MG63 (cell line): Measurements from ENCODE around the gene ATAD3B. TPM values are rescaled to one million over a fixed set of nuclear protein-coding genes. Genes with fewer than 3 reads are reported as not detected.
"Not testable (repeated sequence)": the region's sequence is repeated elsewhere in the genome, so short reads cannot be mapped to it uniquely, and the experiment has no call there.

Source experiments
- DNase-seq: peaks from one replicate; pipeline ENCODE4 v3.0.0-alpha.2; 2020
- H3K27me3 ChIP-seq: fragments of 250-450 bp; sonication (Bioruptor Pico); 2 replicates; pipeline ENCODE4 v1.5.1; 2020; ENCODE audit warnings: mild to moderate bottlenecking, moderate library complexity
- H3K36me3 ChIP-seq: fragments of 250-450 bp; sonication (Bioruptor Pico); 2 replicates; pipeline ENCODE4 v1.5.1; 2020; ENCODE audit warnings: mild to moderate bottlenecking, moderate library complexity
- H3K4me3 ChIP-seq: fragments of 250-450 bp; sonication (Bioruptor Pico); 2 replicates; pipeline ENCODE4 v1.5.1; 2020; ENCODE audit warnings: mild to moderate bottlenecking, moderate library complexity
- H3K9me3 ChIP-seq: fragments of 250-450 bp; sonication (Bioruptor Pico); 2 replicates; pipeline ENCODE4 v1.5.1; 2020; ENCODE audit warnings: mild to moderate bottlenecking, moderate library complexity
- total RNA-seq: library from RNA; depleted of rRNA; stranded (reverse); fragments of >200 nt; shearing (Covaris generic); gene quantifications from 2 replicates; pipeline ENCODE4 v1.2.3, GENCODE V29; 2014; ENCODE audit warnings: low replicate concordance

The ATAD3B gene
- total RNA-seq, 1 experiment from 2014 or later: 36.6 TPM

DNA sequence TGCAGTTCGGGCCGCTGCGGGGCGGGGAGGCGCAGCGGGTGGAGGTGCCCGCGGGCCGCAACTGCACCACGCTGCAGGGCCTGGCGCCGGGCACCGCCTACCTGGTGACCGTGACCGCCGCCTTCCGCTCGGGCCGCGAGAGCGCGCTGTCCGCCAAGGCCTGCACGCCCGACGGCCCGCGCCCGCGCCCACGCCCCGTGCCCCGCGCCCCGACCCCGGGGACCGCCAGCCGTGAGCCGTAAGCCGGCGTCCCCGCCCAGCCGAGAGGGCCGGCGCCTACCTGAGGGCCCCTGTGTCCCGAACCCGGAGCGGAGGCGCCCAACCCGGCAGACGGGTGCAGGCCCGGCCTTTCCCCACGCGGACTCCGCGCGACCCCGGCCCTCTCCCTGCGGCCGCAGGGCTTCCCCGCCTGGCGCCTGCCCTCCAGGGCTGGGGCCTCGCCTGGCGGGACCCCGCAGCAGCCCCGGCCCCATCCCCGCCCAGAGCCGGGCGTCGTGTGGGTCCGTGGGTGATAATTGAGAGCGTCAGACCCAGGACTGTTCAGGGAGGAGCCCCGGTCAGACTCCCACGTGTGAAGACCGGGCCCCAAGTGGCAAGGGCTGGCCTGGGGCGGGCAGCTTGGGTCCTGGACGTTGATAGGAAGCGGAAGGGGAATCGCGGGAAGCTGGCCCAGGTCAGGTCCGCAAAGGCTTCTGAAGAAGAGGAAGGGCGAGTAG is 31.9 kb upstream of the ATAD3B start:
- H3K36me3 ChIP-seq: no peaks in the 10 kb centered on the region
- no peaks in the 10 kb centered on the region for H3K27me3 ChIP-seq
- no peaks in the 10 kb centered on the region for H3K9me3 ChIP-seq
- no peak overlapping the region for H3K4me3 ChIP-seq
- no peak for DNase-seq

- H3K27me3 ChIP-seq: no peaks in the 10 kb centered on the region
- no peaks in the 10 kb centered on the region for H3K9me3 ChIP-seq
- H3K36me3 ChIP-seq: no peaks in the 10 kb centered on the region
- no peak for DNase-seq
- no peak overlapping the region for H3K4me3 ChIP-seq
Measured at GRCh38 chr1:1440262-1441001, 31.1 kb upstream of the ATAD3B start.

DNA sequence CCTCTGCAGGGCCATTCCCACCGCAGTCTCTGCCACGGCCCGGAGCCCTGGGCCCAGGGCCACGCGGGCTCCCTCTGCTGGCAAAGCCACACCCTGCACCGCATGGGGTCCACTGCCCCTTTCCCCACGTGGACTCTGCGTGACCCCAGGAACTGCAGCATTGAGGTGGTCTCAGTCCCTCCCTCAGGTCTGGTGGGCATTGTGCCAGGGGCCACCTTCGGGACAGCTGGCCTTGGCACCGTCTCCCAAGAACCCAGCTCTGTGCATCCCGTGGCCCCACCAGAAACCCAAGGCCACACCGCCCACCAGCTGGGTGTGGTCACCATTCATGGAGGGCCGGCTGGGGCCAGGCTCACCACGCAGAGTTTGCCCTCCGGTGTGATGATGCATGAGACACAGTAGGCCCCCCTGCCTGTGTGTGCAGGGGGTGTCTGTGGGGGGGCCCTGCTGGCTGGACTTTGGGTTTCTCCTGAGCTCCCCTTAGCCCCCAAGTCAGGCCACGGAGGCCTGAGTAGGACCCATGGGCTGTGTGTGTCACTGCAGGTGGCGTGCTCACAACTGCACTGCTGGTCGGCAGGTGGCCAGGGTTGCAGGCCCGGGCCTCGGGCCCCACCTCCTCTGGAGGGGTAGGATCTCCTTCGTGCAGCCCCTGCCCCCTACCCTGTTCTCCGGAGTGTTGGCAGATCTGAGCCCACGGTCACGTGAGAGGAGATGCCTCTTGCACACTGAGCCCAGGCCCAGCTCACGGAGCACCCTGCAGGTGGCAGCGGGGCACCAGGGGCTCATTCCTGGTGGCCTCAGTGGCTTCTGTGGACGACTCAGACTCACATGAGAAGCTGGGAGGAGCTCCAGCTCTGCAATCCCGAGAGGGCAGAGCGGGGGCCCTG is 30.3 kb upstream of the ATAD3B start:
- DNase-seq: peak; percentile 44
- Histone ChIP-seq H3K36me3 (no peaks in the 10 kb centered on the region), H3K27me3 (no peaks in the 10 kb centered on the region), H3K9me3 (no peaks in the 10 kb centered on the region), H3K4me3 (no peak overlapping the region)

GRCh38 chr1:1442069-1442770 is 29.3 kb upstream of the ATAD3B start:
- Histone ChIP-seq H3K4me3 (no peak overlapping the region), H3K36me3 (no peaks in the 10 kb centered on the region), H3K27me3 (no peaks in the 10 kb centered on the region), H3K9me3 (no peaks in the 10 kb centered on the region)
- DNase-seq: no peak

GRCh38 chr1:1446631-1447030 is 24.9 kb upstream of the ATAD3B start:
- not testable (repeated sequence) for H3K27me3 ChIP-seq, DNase-seq, H3K36me3 ChIP-seq, H3K9me3 ChIP-seq, H3K4me3 ChIP-seq

DNA sequence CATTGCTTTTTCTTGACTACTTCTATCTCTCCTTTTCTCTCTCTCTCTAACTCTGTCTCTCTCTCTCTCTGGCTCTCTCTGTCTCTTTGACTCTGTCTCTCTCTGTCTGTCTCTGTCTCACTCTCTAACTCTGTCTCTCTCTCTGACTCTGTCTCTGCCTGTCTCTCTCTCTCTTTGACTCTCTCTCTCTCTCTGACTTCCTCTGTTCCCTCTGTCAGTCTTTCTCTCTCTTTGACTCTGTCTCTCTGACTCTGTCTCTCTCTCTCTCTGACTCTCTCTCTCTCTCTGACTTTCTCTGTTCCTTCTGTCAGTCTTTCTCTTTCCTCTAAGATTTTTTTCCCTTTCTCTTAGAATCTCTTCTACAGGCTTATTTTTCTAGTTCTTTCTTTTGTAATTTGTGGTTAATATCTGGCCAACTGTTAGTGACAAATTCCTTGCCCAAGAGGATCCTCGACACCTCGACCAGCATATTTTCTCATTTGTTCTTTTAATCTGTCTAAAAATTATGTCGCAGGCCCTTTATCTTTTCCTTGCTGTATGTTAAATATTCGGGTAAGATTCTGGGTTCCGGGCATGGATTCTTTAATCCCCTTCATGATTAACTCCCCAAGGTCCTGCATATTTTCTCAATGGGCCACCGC is 22.3 kb upstream of the ATAD3B start, which contains the start of gene ATAD3C:
ATAD3C (plus strand) TSS at position 591 of the 641 bp plus-strand sequence. CDS start 995 bp downstream, outside the sequence.
- no peak for DNase-seq
- no peaks in the 10 kb centered on the region for H3K9me3 ChIP-seq
- H3K4me3 ChIP-seq: no peak within 1 kb of the TSS
- no peaks in the 10 kb centered on the region for H3K36me3 ChIP-seq
- no peaks in the 10 kb centered on the region for H3K27me3 ChIP-seq

- not testable (repeated sequence) for H3K9me3 ChIP-seq, H3K36me3 ChIP-seq, H3K27me3 ChIP-seq, H3K4me3 ChIP-seq, DNase-seq
Measured at GRCh38 chr1:1450616-1451015, 20.9 kb upstream of the ATAD3B start.

DNA sequence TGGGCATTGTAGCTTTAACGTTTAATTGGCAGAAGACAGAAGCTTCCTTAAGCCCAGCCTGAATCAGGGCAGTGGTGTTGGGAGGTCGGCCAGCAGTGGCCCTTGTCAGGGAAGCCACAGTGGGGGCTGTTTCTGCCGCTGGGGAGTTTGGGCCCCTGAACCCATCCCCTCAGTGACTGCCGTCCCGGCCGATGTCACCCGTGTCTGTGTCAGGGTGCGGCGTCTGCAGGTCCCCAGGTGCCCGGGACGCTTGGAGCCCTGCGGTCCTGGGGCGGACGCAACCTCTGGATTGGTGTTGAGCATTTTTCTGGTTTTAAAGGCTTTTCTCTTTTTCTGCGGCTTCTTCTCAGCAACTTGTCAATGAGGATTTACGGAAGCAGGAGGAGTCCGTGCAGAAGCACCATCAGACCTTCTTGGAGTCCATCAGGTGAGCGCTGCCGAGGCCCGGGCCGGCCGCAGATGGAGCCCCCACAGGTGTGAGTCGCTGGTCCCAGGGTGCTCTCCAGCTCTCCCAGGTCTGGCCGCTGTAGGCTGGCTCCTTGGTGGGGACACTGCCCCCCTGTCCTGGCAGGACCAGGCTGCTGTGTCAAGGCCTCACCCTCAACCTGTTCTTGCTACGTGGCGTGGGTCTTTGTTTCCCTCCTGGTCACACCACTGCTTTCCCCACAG is 19.7 kb upstream of the ATAD3B start:
- H3K9me3 ChIP-seq: no peaks in the 10 kb centered on the region
- no peaks in the 10 kb centered on the region for H3K36me3 ChIP-seq
- DNase-seq: no peak
- no peak overlapping the region for H3K4me3 ChIP-seq
- H3K27me3 ChIP-seq: no peaks in the 10 kb centered on the region

DNA sequence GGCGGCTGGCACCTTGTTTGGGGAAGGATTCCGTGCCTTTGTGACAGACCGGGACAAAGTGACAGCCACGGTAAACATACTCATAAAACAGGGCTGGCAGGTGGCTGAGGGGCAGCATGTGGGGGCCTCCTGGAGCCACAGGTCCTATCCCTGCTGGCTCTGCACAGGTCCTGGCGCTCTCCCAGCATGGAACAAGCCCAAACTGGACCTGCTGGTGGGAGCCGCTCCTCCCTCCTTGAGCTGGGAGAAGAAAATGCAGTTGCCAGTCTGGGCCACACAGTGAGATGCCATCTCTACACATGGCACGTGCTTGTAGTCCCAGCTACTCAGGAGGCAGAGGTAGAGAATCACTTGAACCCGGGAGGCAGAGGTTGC is 19.2 kb upstream of the ATAD3B start:
- H3K27me3 ChIP-seq, DNase-seq, H3K4me3 ChIP-seq, H3K9me3 ChIP-seq, H3K36me3 ChIP-seq: not testable (repeated sequence)

GRCh38 chr1:1452882-1453281 is 18.7 kb upstream of the ATAD3B start:
- no peak overlapping the region for H3K4me3 ChIP-seq
- DNase-seq: no peak
- no peaks in the 10 kb centered on the region for H3K9me3 ChIP-seq
- no peaks in the 10 kb centered on the region for H3K27me3 ChIP-seq
- H3K36me3 ChIP-seq: no peaks in the 10 kb centered on the region

- not testable (repeated sequence) for H3K27me3 ChIP-seq, H3K36me3 ChIP-seq, DNase-seq, H3K9me3 ChIP-seq, H3K4me3 ChIP-seq
Measured at GRCh38 chr1:1454286-1455056, 17.1 kb upstream of the ATAD3B start.

- no peak for DNase-seq
- no peaks in the 10 kb centered on the region for H3K9me3 ChIP-seq
- no peaks in the 10 kb centered on the region for H3K27me3 ChIP-seq
- H3K36me3 ChIP-seq: no peaks in the 10 kb centered on the region
- no peak overlapping the region for H3K4me3 ChIP-seq
Measured at GRCh38 chr1:1455366-1455884, 16.1 kb upstream of the ATAD3B start.

DNA sequence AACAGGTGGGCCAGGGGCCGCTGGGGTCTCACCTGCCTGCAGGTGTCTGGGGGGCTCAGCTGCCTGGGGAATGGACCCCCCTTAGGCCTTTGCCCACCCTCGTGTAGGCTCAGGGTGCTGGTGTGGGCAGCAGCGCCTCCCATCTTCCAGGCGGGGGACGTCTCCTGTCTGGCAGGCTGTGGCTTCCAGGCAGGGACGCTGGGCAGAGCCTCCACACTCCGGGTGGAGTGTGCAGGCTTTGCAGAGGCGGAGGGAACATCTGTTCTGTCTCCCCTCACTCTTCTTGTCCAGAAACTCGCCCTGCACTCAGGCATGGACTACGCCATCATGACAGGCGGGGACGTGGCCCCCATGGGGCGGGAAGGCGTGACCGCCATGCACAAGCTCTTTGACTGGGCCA is 15.6 kb upstream of the ATAD3B start:
- H3K27me3 ChIP-seq, H3K4me3 ChIP-seq, H3K36me3 ChIP-seq, DNase-seq, H3K9me3 ChIP-seq: not testable (repeated sequence)

DNA sequence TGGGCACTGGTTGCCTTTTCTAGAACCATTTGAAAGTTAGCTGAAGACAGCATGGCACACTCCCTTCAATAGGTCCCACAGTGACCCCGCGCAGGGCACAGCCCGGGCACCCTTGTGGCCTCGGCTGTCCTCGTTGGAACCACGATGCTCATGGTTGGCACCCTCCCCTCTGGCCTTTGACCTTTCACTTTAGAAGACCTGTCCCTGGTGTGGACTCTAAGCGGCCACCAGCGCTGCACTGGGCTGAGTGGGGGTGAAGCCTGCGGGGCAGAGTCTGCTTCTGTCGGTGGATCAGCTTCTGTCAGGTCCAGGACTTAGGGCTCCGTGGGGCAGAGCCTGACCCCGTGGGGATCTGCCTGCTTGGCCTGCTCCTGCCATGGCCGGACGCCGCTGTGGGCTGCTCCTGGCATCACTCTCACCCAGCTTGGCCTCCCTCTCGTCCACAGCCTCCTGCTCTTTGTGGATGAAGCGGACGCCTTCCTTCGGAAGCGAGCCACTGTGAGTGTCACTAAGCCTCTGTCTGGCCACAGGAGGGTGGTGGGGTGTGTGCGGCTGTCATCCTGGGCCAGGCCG is 14.8 kb upstream of the ATAD3B start:
- H3K9me3 ChIP-seq, DNase-seq, H3K27me3 ChIP-seq, H3K4me3 ChIP-seq, H3K36me3 ChIP-seq: not testable (repeated sequence)

DNA sequence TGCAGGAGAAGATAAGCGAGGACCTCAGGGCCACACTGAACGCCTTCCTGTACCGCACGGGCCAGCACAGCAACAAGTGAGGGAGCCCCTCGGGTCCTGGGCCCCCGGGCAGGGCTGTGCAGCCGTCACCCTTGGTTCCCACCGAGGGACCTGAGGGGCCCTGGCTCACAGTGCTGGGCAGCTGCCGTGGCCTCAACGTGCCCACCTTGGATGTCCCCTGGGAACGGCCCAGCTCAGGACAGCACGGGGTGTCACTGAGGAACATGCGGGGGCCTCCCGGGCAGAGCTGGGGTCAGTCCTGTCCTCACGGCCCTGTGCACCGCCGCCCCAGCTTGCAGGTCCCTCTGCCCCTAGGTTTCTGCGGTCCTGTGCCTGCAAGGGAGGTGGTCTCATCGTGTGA is 12.4 kb upstream of the ATAD3B start:
- not testable (repeated sequence) for H3K9me3 ChIP-seq, H3K36me3 ChIP-seq, H3K27me3 ChIP-seq, H3K4me3 ChIP-seq, DNase-seq
